Spinal cord (tissue), 10 donors: ENCODE results near the gene ANKRD7. TPM values are rescaled to one million over a fixed set of nuclear protein-coding genes. Genes with fewer than 3 reads are reported as not detected.

ENCODE experiments used
- DNase-seq, 6 donors: peaks; one replicate each; pipeline versions ENCODE4 v3.0.0 to v3.0.0-alpha.2; 2013 to 2015; ENCODE audit warnings: low spot score in 6 of 6, low read depth in 4 of 6
- H3K27ac ChIP-seq: one replicate; pipeline ENCODE4 v1.5.1; 2013; ENCODE audit warnings: low read depth, low read length, control low read depth
- H3K27me3 ChIP-seq: one replicate; pipeline ENCODE4 v1.6.1; 2013; ENCODE audit warnings: low read length; ENCODE audit not compliant: control insufficient read depth, insufficient read depth
- H3K36me3 ChIP-seq: one replicate; pipeline ENCODE4 v1.6.1; 2013; ENCODE audit warnings: low read length; ENCODE audit not compliant: control insufficient read depth, insufficient read depth
- H3K4me1 ChIP-seq: one replicate; pipeline ENCODE4 v1.6.1; 2013; ENCODE audit warnings: low read length; ENCODE audit not compliant: control insufficient read depth, insufficient read depth
- H3K4me3 ChIP-seq: one replicate; pipeline ENCODE4 v1.5.1; 2013; ENCODE audit warnings: low read depth, low read length, control low read depth
- H3K9me3 ChIP-seq: one replicate; pipeline ENCODE4 v1.6.1; 2013; ENCODE audit warnings: low read length; ENCODE audit not compliant: control insufficient read depth, insufficient read depth
- WGBS: methylation state at CpG from one replicate; pipeline ENCODE4 v1.1.5; 2013; ENCODE audit warnings: missing lambda C conversion rate; ENCODE audit not compliant: insufficient coverage; 5-methylcytosine and 5-hydroxymethylcytosine counted together
- long read RNA-seq, 4 donors: transcript quantifications; one replicate each; lab custom pipeline, GENCODE V29; 2026
- polyA plus RNA-seq, 2 donors: library from polyadenylated mRNA; unstranded; fragments of 120-200 nt; gene quantifications; one replicate each; pipeline ENCODE4 v1.2.1, GENCODE V29; 2013; ENCODE audit not compliant: insufficient read length in 2 of 2
- total RNA-seq, 2 donors: library from RNA; depleted of rRNA in 1 of 2; stranded (reverse); fragments of 120-200 nt in 1 of 2; fragments of >200 nt in 1 of 2; gene quantifications; one replicate each; pipeline versions ENCODE4 v1.2.3 to v1.2.4, GENCODE V29; 2013 to 2014
- donor health status: healthy.

ANKRD7 gene, protein sequence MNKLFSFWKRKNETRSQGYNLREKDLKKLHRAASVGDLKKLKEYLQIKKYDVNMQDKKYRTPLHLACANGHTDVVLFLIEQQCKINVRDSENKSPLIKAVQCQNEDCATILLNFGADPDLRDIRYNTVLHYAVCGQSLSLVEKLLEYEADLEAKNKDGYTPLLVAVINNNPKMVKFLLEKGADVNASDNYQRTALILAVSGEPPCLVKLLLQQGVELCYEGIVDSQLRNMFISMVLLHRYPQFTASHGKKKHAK
- total RNA-seq = 10 to 100 TPM in 1 of 2 donors, 1 to 10 TPM in 1; 3.2 to 10.3 TPM
- 1 to 10 TPM in 1 of 2 donors, under 1 TPM in 1; 0.98 to 1.8 TPM for polyA plus RNA-seq
- long read RNA-seq, donor 1 = 0 reads
- long read RNA-seq, donor 2 = 0 reads
- long read RNA-seq, donor 3 = 0 reads
- long read RNA-seq, donor 4 = 0 reads

DNA sequence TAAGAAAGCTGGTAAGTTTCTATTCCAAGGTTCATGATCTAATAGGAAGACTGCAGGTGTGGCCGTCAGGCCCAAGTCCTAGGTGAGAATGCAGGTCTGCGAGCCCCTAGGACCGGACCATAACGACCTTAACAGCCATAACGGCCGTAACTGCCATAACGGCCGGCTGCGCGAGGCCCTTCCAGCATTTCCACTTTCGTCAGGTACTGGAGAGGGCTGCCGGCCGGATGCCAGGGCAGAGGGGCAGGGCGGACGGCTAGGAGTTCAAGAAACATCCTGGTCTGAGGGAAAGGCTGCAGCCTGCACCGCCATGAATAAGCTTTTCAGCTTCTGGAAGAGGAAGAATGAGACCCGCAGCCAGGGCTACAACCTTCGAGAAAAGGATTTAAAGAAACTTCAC is at the start of gene ANKRD7:
Gene ANKRD7, plus strand, starts transcription at position 184 of the 400 bp plus-strand sequence. Its CDS starts 127 bp downstream, at position 311.
- no peaks in the 10 kb centered on the region for H3K4me1 ChIP-seq
- no peak within 1 kb of the TSS for H3K27ac ChIP-seq
- WGBS = 95% methylated on average over 18 of the region's 18 CpGs
- no peaks in the 10 kb centered on the region for H3K36me3 ChIP-seq
- no peaks in the 10 kb centered on the region for H3K27me3 ChIP-seq
- no peak within 1 kb of the TSS for H3K4me3 ChIP-seq
- no peaks in the 10 kb centered on the region for H3K9me3 ChIP-seq
- DNase-seq = no peak

DNA sequence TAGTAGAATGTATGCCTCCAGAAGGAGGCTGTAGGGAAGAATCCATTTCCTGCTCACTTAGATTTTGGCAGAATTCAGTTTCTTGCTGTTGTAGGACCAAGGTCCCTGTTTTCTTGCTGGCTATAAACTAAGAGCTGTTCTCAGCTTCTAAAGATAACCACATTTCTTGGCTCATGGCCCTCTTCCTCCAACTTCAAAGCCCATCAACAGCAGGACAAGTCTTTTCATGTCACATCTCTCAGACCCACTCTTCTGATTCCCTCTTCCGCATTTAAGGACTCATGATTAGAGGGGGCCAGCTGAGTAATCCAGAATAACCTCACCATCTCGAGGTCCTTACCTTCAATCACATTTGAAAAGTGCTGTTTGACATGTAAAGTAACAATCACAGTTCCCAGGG is 48.8 kb upstream of the ANKRD7 start:
- Histone ChIP-seq H3K4me3 (no peak overlapping the region), H3K27me3 (no peaks in the 10 kb centered on the region), H3K27ac (no peak overlapping the region), H3K36me3 (no peaks in the 10 kb centered on the region), H3K9me3 (no peaks in the 10 kb centered on the region), H3K4me1 (no peaks in the 10 kb centered on the region)
- whole genome bisulfite sequencing = no CpG with 5 or more reads among the region's 2 CpGs
- DNase-seq = no peak

DNA sequence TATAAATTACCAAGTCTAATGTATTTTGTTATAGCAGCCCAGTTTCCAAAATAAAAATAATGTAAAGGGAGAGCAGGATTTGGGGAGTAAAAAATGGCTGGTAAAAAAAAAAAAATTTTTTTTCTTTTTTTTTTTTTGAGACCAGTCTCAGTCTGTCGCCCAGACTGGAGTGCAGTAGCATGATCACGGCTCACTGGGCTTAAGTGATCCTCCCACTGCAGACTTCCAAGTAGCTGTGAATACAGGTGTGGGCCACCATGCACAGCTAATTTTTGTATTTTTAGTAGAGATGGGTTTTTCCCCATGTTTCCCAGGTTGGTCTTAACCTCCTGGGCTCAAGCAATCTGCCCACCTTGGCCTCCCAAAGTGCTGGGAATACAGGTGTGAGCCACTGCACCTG is 45.3 kb upstream of the ANKRD7 start:
- no peaks in the 10 kb centered on the region for H3K4me1 ChIP-seq
- no peak overlapping the region for H3K27ac ChIP-seq
- no peaks in the 10 kb centered on the region for H3K36me3 ChIP-seq
- no peak overlapping the region for H3K4me3 ChIP-seq
- no CpG with 5 or more reads among the region's 2 CpGs for WGBS
- DNase-seq = no peak
- H3K9me3 ChIP-seq = no peaks in the 10 kb centered on the region
- H3K27me3 ChIP-seq = no peaks in the 10 kb centered on the region

DNA sequence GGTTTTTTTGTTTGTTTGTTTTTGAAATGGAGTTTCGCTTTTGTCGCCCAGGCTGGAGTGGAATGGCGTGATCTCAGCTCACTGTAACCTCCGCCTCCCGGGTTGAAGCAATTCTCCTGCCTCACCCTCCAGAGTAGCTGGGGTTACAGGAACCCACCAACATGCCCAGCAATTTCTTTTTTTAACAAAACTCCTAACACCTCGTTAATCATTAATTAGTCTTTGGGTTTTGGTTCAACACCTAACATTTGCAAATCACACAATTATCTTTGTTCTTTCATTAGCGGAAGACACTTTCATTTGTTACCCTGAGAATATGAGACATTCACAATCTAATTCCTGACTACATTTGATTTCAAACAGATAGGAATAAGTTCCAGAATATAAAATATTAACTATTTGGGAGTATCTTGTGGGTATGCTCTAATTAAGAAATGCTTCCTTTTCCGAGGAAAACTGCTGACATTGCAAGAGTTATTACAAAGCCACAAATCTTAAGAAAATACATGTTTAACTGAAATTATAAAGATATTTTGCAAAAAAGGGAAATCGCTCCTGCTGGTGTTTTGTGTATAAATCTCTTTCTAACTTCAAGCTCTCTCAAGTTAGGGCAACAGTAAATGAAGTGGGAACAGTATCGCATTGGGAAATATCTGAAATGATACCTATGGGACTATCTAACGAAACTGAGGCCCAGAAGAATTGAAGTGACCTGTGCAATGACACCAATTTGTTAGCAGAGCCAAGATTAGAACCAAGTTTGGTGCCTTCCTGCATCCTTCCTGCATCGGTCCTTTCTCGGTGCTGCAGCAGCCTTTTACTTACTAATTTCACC is 41.7 kb upstream of the ANKRD7 start:
- WGBS = 65% methylated on average over 8 of the region's 13 CpGs
- H3K27ac ChIP-seq = no peak overlapping the region
- peak in 1 of 6 donors; percentile 2 for DNase-seq

DNA sequence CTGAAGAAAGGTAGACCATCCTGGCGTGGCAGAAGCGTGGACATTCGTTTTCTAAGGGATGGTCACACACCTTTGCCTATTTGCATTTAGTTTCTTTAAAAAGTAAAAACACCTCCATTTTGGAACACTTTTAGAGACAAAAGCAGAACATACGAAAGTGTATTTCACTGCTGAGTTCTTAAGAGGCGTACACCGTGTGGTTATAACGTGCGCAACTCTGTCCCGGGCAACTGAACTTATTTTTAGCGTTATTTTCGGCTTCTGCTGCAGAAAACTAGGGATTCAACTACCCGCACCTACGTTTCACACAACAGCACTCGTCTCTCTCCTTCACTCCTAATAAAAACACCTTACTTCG is 41.1 kb upstream of the ANKRD7 start:
- H3K4me1 ChIP-seq = peaks cover 4% of the 10 kb centered on the region
- DNase-seq = peak in 1 of 6 donors; percentile 13
- H3K36me3 ChIP-seq = no peaks in the 10 kb centered on the region
- H3K27ac ChIP-seq = peak overlapping the region; percentile 94
- peak overlapping the region; percentile 92 for H3K4me3 ChIP-seq
- under 1% methylated on average over 12 of the region's 15 CpGs for WGBS
- no peaks in the 10 kb centered on the region for H3K27me3 ChIP-seq
- no peaks in the 10 kb centered on the region for H3K9me3 ChIP-seq

More for the DNA sequence above, 41.7 kb upstream of the ANKRD7 start:
- H3K9me3 ChIP-seq = no peaks in the 10 kb centered on the region
- no peaks in the 10 kb centered on the region for H3K27me3 ChIP-seq
- H3K4me3 ChIP-seq = peak overlapping the region; percentile 92
- no peaks in the 10 kb centered on the region for H3K36me3 ChIP-seq
- H3K4me1 ChIP-seq = peaks cover 4% of the 10 kb centered on the region

DNA sequence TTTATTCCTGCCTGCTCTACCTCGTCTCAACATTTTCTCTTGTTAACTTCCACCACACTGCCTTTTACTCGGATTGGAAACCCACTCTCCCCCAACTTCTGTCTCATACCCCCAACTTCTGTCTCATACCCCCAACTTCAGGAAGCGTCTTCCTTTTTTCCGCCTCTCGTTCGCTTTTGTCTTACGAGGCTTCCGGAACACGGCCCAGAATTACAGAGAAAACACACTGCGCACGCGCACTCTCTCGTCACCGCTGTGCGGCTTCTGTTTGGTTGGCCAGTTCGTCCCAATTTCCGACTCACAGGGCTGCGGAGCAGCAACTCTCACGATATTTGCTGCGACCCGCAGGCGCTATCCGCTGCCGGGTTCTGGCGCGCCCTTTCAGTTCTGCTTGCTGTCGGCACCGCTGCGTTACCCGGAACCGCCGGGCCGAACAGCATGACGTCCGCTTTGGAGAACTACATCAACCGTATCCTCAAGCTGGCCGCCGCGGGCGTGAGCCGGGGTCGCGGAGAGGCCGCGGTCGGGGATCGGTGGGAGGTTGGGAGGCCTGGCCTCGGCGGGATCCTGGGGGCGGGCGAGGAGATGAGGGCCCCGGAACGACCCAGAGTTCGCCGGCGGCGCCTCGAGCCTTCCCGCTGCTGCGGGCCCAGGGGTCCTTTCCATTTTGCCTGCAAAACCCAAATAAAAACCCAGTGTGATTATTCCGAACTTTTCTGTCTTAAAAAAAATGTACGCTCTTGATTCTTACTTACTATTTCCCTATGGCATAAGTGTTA is 40.5 kb upstream of the ANKRD7 start, which contains the start of gene LSM8:
Gene LSM8, plus strand, starts transcription at position 379 of the 779 bp plus-strand sequence. Its CDS starts 60 bp downstream, at position 439.
- peak; percentile 96 to 100 (median 98) for DNase-seq
- under 1% methylated on average over 60 of the region's 62 CpGs for WGBS
- Histone ChIP-seq H3K27ac (peak within 1 kb of the TSS; percentile 94), H3K27me3 (no peaks in the 10 kb centered on the region), H3K4me3 (peak within 1 kb of the TSS; percentile 92), H3K9me3 (no peaks in the 10 kb centered on the region), H3K36me3 (peaks cover 3% of the 10 kb centered on the region), H3K4me1 (peaks cover 4% of the 10 kb centered on the region)

DNA sequence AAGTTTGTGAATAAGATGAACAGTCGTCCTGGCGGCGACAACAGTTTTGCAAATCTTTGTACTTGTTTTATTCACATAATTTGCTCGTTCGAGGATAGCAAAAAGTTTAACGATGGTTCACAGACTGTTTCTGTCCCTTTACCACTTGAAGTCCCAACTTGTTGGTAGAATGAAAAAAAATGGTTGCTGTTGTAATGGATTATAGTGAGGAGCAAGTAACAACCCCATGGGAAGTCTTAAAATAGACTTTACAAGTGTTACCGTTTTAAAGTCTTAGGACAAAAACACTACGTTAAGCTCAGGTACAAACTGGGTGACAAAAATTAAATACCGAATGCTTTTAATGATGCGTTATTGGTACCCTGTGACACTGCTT is 40.0 kb upstream of the ANKRD7 start:
- peak in 1 of 6 donors; percentile 22 for DNase-seq
- H3K4me1 ChIP-seq = peaks cover 4% of the 10 kb centered on the region
- no peaks in the 10 kb centered on the region for H3K9me3 ChIP-seq
- H3K36me3 ChIP-seq = peaks cover 8% of the 10 kb centered on the region
- WGBS = no CpG with 5 or more reads among the region's 10 CpGs
- no peaks in the 10 kb centered on the region for H3K27me3 ChIP-seq
- peak overlapping the region; percentile 94 for H3K27ac ChIP-seq
- H3K4me3 ChIP-seq = peak overlapping the region; percentile 92

DNA sequence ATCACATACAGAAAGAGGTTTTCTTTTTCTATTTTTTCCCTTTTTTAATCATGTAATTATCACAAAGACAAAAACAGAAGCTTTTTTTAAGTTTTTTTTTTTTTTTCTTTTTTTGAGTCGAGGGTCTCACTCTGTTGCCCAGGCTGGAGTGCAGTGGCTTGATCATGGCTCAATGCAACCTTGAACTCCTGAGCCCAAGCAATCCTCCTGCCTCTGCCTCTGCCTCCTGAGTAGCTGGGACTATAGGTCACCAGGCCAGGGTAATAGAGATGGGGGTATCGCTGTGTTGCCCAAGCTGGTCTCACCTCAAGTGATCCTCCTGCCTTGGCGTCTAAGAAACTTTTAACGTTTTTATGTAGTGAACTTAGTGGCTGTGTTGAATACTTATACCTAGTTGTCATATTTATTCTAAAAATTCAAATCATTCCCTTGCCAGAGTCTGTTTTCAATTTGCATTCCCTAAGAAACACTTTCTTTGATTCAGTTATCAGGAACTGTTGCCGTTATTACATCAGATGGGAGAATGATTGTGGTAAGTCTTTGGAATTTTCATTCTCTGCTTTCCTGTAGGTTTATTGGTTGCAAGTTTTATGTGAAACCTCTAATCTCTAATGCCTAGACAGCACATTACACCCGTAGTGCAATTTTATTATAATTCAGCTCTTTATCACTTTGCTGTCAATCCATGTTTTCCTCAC is 39.2 kb upstream of the ANKRD7 start:
- H3K9me3 ChIP-seq = no peaks in the 10 kb centered on the region
- peaks cover 10% of the 10 kb centered on the region for H3K36me3 ChIP-seq
- peaks cover 4% of the 10 kb centered on the region for H3K4me1 ChIP-seq
- no peak overlapping the region for H3K4me3 ChIP-seq
- no CpG with 5 or more reads among the region's 6 CpGs for WGBS
- no peaks in the 10 kb centered on the region for H3K27me3 ChIP-seq
- no peak for DNase-seq
- H3K27ac ChIP-seq = no peak overlapping the region

DNA sequence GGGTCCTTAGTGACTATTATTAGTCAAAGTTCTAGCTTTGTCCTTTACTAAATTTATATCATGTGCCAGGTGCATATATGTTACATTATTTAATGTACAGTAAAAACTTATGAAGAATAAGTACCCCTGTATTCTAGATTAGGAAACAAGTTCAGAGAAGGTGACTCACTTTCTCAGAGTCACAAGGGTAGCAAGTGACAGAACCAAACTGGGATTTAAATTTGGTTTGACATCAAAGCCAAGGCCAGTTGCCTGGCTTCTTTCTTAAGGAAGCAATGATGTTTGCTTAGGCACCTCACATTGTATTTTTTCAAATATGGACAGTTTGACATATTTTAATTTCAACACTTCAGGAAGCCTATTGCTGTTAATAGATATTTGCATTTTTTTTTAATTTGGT is 38.0 kb upstream of the ANKRD7 start:
- Histone ChIP-seq H3K27me3 (no peaks in the 10 kb centered on the region), H3K9me3 (no peaks in the 10 kb centered on the region), H3K4me1 (peaks cover 4% of the 10 kb centered on the region), H3K4me3 (no peak overlapping the region), H3K27ac (no peak overlapping the region), H3K36me3 (peaks cover 14% of the 10 kb centered on the region)
- no peak for DNase-seq
